Left ventricle myocardium inferior (tissue), 1 donor: ENCODE data around the gene MAP7D2. TPM values are rescaled to one million over a fixed set of nuclear protein-coding genes. Genes with fewer than 3 reads are reported as not detected.
A peak's percentile ranks its signal among the peaks of the same experiment; 100 is the strongest.

Experiments used
- DNase-seq: peaks from one replicate; pipeline ENCODE4 v3.0.0-alpha.2; 2020
- H3K27ac ChIP-seq: fragments of 200-600 bp; replicated peaks from 2 replicates; pipeline ENCODE4 v1.8.0; 2021
- H3K27me3 ChIP-seq: fragments of 200-600 bp; 2 replicates; pipeline ENCODE4 v1.8.0; 2021; ENCODE audit warnings: low read depth
- H3K36me3 ChIP-seq: fragments of 200-600 bp; 2 replicates; pipeline ENCODE4 v1.8.0; 2021
- H3K4me1 ChIP-seq: fragments of 200-600 bp; 2 replicates; pipeline ENCODE4 v1.8.0; 2021
- H3K4me3 ChIP-seq: fragments of 200-600 bp; 2 replicates; pipeline ENCODE4 v1.8.0; 2021; ENCODE audit warnings: mild to moderate bottlenecking, moderate library complexity
- H3K9me3 ChIP-seq: fragments of 200-600 bp; replicated peaks from 2 replicates; pipeline ENCODE4 v1.8.0; 2021
- CTCF ChIP-seq: fragments of 200-600 bp; IDR thresholded peaks from 2 replicates; pipeline ENCODE4 v1.8.0; 2021; ENCODE audit warnings: antibody characterized with exemption, mild to moderate bottlenecking, borderline replicate concordance
- intact Hi-C: fragments of 100-400 bp; cut with micrococcal nuclease; formaldehyde crosslinking; loops from one replicate; pipeline ENCODE4 v1.11.0; 2022
- total RNA-seq: library from RNA; stranded (reverse); fragmentation: NEBNext Ultra II Directional; extraction: Animal tissue kit (Norgen Biotek cat#: 25700); gene quantifications from one replicate; pipeline ENCODE4 v1.2.1, GENCODE V29; 2021
- donor health status: DM: no; HTN: yes; CAD: no; lungs with severe emphysema.

MAP7D2 gene
- total RNA-seq, 1 donor from 2014 or later, result 0.44 TPM

- Histone ChIP-seq H3K4me3 (no peak overlapping the region), H3K9me3 (no peaks in the 10 kb centered on the region), H3K4me1 (no peaks in the 10 kb centered on the region), H3K27me3 (no peaks in the 10 kb centered on the region), H3K27ac (no peak overlapping the region), H3K36me3 (no peaks in the 10 kb centered on the region)
- intact Hi-C loops, result no loop called here
- no peak for TF ChIP-seq CTCF
- DNase-seq, result no peak
Observed at GRCh38 chrX:20147561-20147960, 30.9 kb upstream of the MAP7D2 start.

- DNase-seq, result no peak
- no peak overlapping the region for H3K27ac ChIP-seq
Observed at GRCh38 chrX:20144491-20144890, 27.8 kb upstream of the MAP7D2 start.

GRCh38 chrX:20143561-20143960, 26.9 kb upstream of the MAP7D2 start:
- intact Hi-C loops, result no loop called here
- no peak for DNase-seq
- no peak overlapping the region for H3K4me3 ChIP-seq
- no peaks in the 10 kb centered on the region for H3K27me3 ChIP-seq
- H3K9me3 ChIP-seq, result no peaks in the 10 kb centered on the region
- H3K4me1 ChIP-seq, result peaks cover 30% of the 10 kb centered on the region
- TF ChIP-seq CTCF, result no peak
- H3K27ac ChIP-seq, result no peak overlapping the region
- H3K36me3 ChIP-seq, result no peaks in the 10 kb centered on the region

More at GRCh38 chrX:20144491-20144890, 27.8 kb upstream of the MAP7D2 start:
- intact Hi-C loops, result no loop called here
- Histone ChIP-seq H3K9me3 (no peaks in the 10 kb centered on the region), H3K27me3 (no peaks in the 10 kb centered on the region), H3K4me3 (no peak overlapping the region), H3K36me3 (no peaks in the 10 kb centered on the region), H3K4me1 (peaks cover 22% of the 10 kb centered on the region)
- TF ChIP-seq CTCF, result no peak

- Histone ChIP-seq H3K9me3 (no peaks in the 10 kb centered on the region), H3K27ac (no peak overlapping the region), H3K4me3 (no peak overlapping the region), H3K36me3 (peaks cover 2% of the 10 kb centered on the region), H3K27me3 (no peaks in the 10 kb centered on the region), H3K4me1 (peaks cover 30% of the 10 kb centered on the region)
- TF ChIP-seq CTCF, result no peak
- intact Hi-C loops, result no loop called here
- DNase-seq, result no peak
Observed at GRCh38 chrX:20143111-20143510, 26.4 kb upstream of the MAP7D2 start.

- Histone ChIP-seq H3K4me3 (peak within 1 kb of the TSS; percentile 81), H3K9me3 (no peaks in the 10 kb centered on the region), H3K27ac (peak within 1 kb of the TSS; percentile 88), H3K27me3 (no peaks in the 10 kb centered on the region), H3K36me3 (peaks cover 16% of the 10 kb centered on the region), H3K4me1 (peaks cover 30% of the 10 kb centered on the region)
- intact Hi-C loops, result no loop called here
- no peak for TF ChIP-seq CTCF
- peak; percentile 95 for DNase-seq
Observed at GRCh38 chrX:20141281-20142220, 24.8 kb upstream of the MAP7D2 start, which contains the start of gene EIF1AX. Gene EIF1AX (minus strand): TSS chrX:20141838. CDS start chrX:20141640, 198 bp downstream.
